ENCODE results near the gene LCLAT1. TPM values are rescaled to one million over a fixed set of nuclear protein-coding genes. Genes with fewer than 3 reads are reported as not detected.

The LCLAT1 gene
- polyA plus RNA-seq, 1 of the 3 experiments (the other 2 are of a cell fraction), result 6.9 TPM

GRCh38 chr2:30417253-30417652 lies 29.8 kb upstream of the LCLAT1 start:
- no peak overlapping the region for H3K27ac ChIP-seq (ENCODE audit: low read depth in 2 of 2, low read length in 1 of 2)
- no peak overlapping the region for H2AFZ ChIP-seq (ENCODE audit: low read depth)
- DNase-seq, result no peak
- no peak for TF ChIP-seq FOSL2 (IDR thresholded peaks at IDR 0.05; ENCODE audit: borderline replicate concordance, low read depth)
- TF ChIP-seq USF1 (IDR thresholded peaks at IDR 0.05; ENCODE audit: borderline replicate concordance, low read depth), result peak; percentile 26; the same call in 1 of the 2 replicates
- no peaks in the 10 kb centered on the region for H3K27me3 ChIP-seq (ENCODE audit: insufficient read depth)
- H3F3A ChIP-seq (replicated peaks; ENCODE audit: insufficient read depth), result peaks cover 7% of the 10 kb centered on the region
- no peak overlapping the region for H3K4me3 ChIP-seq (ENCODE audit: low read depth in 2 of 2, low read length in 1 of 2)
- peaks cover 15 to 27% of the 10 kb centered on the region in 2 experiments; a peak in 3 of 4 replicates for H3K4me1 ChIP-seq (ENCODE audit: control insufficient read depth in 1 of 2, insufficient read depth in 2 of 2, low read depth in 1 of 2, low read length in 1 of 2)
- ChIA-PET POLR2A (no interaction called here), CTCF (interaction anchor here (0.7 to 1.7 kb wide), 2 partner anchors 43 to 290 kb away, joined by 3 to 5 read pairs; no protein-coding TSS in a partner anchor)
- H4K20me1 ChIP-seq (ENCODE audit: insufficient read depth), result no peaks in the 10 kb centered on the region
- H3K9ac ChIP-seq, result no peak overlapping the region
- H3K4me2 ChIP-seq, result no peak overlapping the region
- H3K79me2 ChIP-seq (ENCODE audit: insufficient read depth), result no peaks in the 10 kb centered on the region
- WGBS (ENCODE audit: low lambda C conversion rate), result 77% methylated on average over 3 of the region's 3 CpGs
- no peaks in the 10 kb centered on the region for H3K9me3 ChIP-seq
- H3K9me2 ChIP-seq, result no peaks in the 10 kb centered on the region
- H3K36me3 ChIP-seq (replicated peaks in 1 of 2; ENCODE audit: control insufficient read depth in 1 of 2, insufficient read depth in 2 of 2, low read length in 1 of 2), result no peaks in the 10 kb centered on the region

- H3K9me2 ChIP-seq, result no peaks in the 10 kb centered on the region
- no peaks in the 10 kb centered on the region for H3K27me3 ChIP-seq (ENCODE audit: insufficient read depth)
- H3K79me2 ChIP-seq (ENCODE audit: insufficient read depth), result no peaks in the 10 kb centered on the region
- H3K36me3 ChIP-seq (replicated peaks in 1 of 2; ENCODE audit: control insufficient read depth in 1 of 2, insufficient read depth in 2 of 2, low read length in 1 of 2), result no peaks in the 10 kb centered on the region
- DNase-seq, result no peak
- TF ChIP-seq TCF12 (IDR thresholded peaks at IDR 0.05) (no peak), USF1 (IDR thresholded peaks at IDR 0.05; ENCODE audit: borderline replicate concordance, low read depth) (no peak), CTCF (IDR thresholded peaks at IDR 0.05) (no peak)
- peak overlapping the region; percentile 72 for H3K4me2 ChIP-seq
- H3K27ac ChIP-seq (ENCODE audit: low read depth in 2 of 2, low read length in 1 of 2), result peak overlapping the region; percentile 76 to 94; a peak in 3 of 4 replicates
- no peak overlapping the region for H3K4me3 ChIP-seq (ENCODE audit: low read depth in 2 of 2, low read length in 1 of 2)
- peaks cover 8% of the 10 kb centered on the region for H3F3A ChIP-seq (replicated peaks; ENCODE audit: insufficient read depth)
- WGBS (ENCODE audit: low lambda C conversion rate), result 81% methylated on average over 3 of the region's 3 CpGs
- CTCF ChIA-PET, result interaction anchor here (0.9 to 3.2 kb wide), 10 partner anchors 8 to 287 kb away, joined by 3 to 12 read pairs (median 4); partner anchors contain the start of gene LBH
- H4K20me1 ChIP-seq (ENCODE audit: insufficient read depth), result no peaks in the 10 kb centered on the region
- H3K9ac ChIP-seq, result no peak overlapping the region
- peaks cover 20 to 24% of the 10 kb centered on the region in 2 experiments; a peak in 3 of 4 replicates for H3K4me1 ChIP-seq (ENCODE audit: control insufficient read depth in 1 of 2, insufficient read depth in 2 of 2, low read depth in 1 of 2, low read length in 1 of 2)
- H3K9me3 ChIP-seq, result no peaks in the 10 kb centered on the region
- POLR2A ChIA-PET, result interaction anchor here (1.0 to 2.5 kb wide), 9 partner anchors 9 to 212 kb away, joined by 3 to 19 read pairs (median 4); partner anchors contain the start of genes LBH and LCLAT1
- H2AFZ ChIP-seq (ENCODE audit: low read depth), result peak overlapping the region; percentile 84; the same call in 1 of the 2 replicates
Measured at GRCh38 chr2:30421026-30421603, 25.9 kb upstream of the LCLAT1 start.
